Sigmoid colon (tissue), 4 donors: ENCODE results near the gene CFAP46.

Source experiments
- CTCF ChIP-seq, 4 experiments: fragments of 450-650 bp in 3 of 4; fragments of 200-600 bp in 1 of 4; IDR thresholded peaks; one replicate each; pipeline ENCODE4 v1.5.1; 2016 to 2019; ENCODE audit warnings: antibody characterized with exemption in 4 of 4, mild to moderate bottlenecking in 3 of 4, moderate library complexity in 2 of 4
- EP300 ChIP-seq, 4 donors: sonication (generic); formaldehyde crosslinking; IDR thresholded peaks; one replicate each; pipeline ENCODE4 v1.6.1; 2017; ENCODE audit warnings: antibody characterized with exemption in 4 of 4
- POLR2A ChIP-seq, 2 donors: fragments of 450-650 bp; IDR thresholded peaks; one replicate each; pipeline ENCODE4 v1.6.1; 2016; ENCODE audit warnings: antibody characterized with exemption in 2 of 2, mild to moderate bottlenecking in 2 of 2, moderate library complexity in 2 of 2
- POLR2AphosphoS5 ChIP-seq, 4 donors: sonication (generic); formaldehyde crosslinking; IDR thresholded peaks; one replicate each; pipeline ENCODE4 v1.6.1; 2017; ENCODE audit warnings: antibody characterized with exemption in 4 of 4

- TF ChIP-seq POLR2A (IDR thresholded peaks at IDR 0.05): no peak
- no peak for TF ChIP-seq CTCF (IDR thresholded peaks at IDR 0.05)
- no peak for TF ChIP-seq EP300 (IDR thresholded peaks at IDR 0.05)
- no peak for TF ChIP-seq POLR2AphosphoS5 (IDR thresholded peaks at IDR 0.05)
These were observed 178.8 kb downstream of the CFAP46 start for GRCh38 chr10:132763545-132763944.
